ENCODE measurements around the gene FBXL12.
A peak's percentile ranks its signal among the peaks of the same experiment; 100 is the strongest.

Gene FBXL12

DNA sequence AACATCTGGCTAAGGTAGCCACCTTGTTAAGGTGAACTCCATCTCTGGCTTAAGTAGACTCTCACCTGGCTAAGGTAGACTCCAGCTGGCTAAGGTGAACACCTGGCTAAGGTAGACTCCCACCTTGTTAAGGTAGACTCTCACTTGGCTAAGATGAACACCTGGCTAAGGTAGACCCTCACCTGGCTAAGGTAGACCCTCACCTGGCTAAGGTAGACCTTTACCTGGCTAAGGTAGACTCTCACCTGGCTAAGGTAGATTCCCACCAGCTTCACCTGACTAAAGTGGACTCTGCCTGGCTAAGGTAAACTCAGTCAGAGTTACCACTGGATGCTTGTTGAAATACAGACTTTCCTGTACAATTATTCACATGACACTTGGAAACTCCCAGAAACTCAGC, 39.9 kb upstream of the FBXL12 start:
- DNase-seq (ENCODE audit: low spot score): no peak
- in situ Hi-C loops (cut with MboI; ENCODE audit: low pct_unique_long_range_greater_than_20kb, low sequenced_read_pairs, unreplicated experiment): no loop called here
- TF ChIP-seq, protein P1, sequence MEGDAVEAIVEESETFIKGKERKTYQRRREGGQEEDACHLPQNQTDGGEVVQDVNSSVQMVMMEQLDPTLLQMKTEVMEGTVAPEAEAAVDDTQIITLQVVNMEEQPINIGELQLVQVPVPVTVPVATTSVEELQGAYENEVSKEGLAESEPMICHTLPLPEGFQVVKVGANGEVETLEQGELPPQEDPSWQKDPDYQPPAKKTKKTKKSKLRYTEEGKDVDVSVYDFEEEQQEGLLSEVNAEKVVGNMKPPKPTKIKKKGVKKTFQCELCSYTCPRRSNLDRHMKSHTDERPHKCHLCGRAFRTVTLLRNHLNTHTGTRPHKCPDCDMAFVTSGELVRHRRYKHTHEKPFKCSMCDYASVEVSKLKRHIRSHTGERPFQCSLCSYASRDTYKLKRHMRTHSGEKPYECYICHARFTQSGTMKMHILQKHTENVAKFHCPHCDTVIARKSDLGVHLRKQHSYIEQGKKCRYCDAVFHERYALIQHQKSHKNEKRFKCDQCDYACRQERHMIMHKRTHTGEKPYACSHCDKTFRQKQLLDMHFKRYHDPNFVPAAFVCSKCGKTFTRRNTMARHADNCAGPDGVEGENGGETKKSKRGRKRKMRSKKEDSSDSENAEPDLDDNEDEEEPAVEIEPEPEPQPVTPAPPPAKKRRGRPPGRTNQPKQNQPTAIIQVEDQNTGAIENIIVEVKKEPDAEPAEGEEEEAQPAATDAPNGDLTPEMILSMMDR (IDR thresholded peaks at IDR 0.05; ENCODE audit: extremely low read depth, insufficient read depth, missing control alignments): no peak

DNA sequence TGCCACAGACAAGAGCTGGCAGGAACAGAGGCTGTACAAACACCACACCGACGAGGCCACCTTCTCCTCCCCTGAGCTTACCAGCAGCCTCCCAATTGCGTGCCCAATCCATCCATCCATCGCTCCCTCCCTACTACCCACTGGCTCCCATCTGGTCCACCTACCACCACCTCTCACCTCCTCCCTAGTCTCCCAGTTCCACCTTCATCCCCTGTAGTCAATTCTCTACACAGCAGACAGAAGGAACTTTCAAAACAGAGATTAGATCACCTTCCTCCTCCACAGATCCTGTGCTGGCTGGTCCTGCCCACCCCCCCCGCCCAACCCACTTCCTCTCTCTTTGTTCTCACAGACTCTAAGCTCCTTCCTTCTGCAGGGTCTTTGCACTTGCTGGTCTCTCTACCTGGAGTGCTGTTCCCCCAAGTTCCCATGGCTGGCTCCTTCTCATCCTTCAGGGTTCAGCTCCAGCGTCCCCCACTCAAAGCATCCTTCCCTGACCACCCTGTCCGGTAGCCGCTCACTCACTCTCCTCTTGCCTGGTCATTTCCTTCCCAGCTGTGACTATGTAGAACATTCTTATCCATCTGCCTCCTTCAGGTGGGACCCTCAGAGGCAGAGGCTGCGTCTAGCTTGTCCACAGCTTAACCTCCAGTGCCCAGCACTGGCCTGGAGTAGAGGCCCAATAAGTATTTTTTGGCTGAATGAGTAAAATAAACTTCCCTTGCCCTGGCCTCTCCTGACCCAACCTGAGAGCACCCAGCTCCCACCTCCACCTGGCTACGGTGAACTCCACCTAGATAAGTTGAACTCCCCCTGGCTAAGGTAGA, 39.3 kb upstream of the FBXL12 start:
- DNase-seq (ENCODE audit: low spot score): peak; percentile 74
- in situ Hi-C loops (cut with MboI; ENCODE audit: low pct_unique_long_range_greater_than_20kb, low sequenced_read_pairs, unreplicated experiment): no loop called here
- TF ChIP-seq, protein P1 (IDR thresholded peaks at IDR 0.05; ENCODE audit: extremely low read depth, insufficient read depth, missing control alignments): no peak

DNA sequence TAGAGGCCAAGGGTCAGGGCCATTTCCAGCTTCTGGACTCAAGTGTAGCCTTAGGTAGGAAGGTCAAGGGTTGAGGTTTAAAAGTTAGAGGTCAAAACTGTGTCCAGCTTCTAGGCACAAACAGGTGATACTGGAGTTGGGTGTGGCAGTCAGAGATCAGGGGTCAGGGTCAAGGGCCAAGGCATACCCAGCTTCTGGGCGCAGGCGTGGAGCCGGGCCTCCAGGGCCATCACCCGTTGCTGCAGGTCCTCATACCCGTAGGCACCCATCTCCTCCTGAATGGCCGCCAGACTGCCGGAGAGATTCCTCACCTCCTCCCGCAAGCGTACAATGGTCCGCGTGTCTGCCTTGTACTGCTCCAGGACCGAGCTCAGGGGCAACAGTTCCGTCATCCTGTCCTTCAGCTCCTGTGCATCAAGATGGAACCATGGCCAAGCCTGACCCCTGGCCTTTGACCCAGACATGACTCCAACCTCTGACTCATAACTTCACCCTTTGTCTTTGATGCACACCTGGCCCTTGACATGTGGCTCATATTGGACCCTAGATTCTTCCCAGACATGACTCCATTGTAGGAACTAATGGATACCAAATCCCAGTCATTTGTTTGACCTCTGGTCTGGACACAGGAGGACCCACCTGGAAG, 38.3 kb upstream of the FBXL12 start:
- in situ Hi-C loops (cut with MboI; ENCODE audit: low pct_unique_long_range_greater_than_20kb, low sequenced_read_pairs, unreplicated experiment): no loop called here
- no peak for DNase-seq (ENCODE audit: low spot score)
- TF ChIP-seq, protein P1 (IDR thresholded peaks at IDR 0.05; ENCODE audit: extremely low read depth, insufficient read depth, missing control alignments): no peak

DNA sequence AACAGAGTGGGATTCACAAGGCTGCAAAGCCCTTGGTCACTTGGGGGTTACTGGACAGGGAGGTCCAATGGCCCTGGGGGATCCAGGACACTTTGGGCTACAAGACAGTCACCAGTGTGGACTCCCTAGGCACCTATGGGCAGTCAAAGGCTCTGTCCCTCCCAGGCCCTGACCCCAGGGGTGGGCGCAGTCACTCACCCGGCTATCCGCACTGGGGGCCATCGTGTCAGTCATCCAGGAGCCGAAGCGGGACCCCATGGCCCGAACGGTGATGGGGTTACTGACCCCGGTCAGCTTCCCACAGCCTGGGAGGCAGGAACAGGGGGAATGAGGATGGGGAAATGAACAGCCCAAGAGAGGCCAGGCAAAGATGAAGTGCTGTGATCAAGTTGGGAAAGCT, 37.7 kb upstream of the FBXL12 start:
- in situ Hi-C loops (cut with MboI; ENCODE audit: low pct_unique_long_range_greater_than_20kb, low sequenced_read_pairs, unreplicated experiment): no loop called here
- DNase-seq (ENCODE audit: low spot score): no peak
- TF ChIP-seq, protein P1 (IDR thresholded peaks at IDR 0.05; ENCODE audit: extremely low read depth, insufficient read depth, missing control alignments): no peak

DNA sequence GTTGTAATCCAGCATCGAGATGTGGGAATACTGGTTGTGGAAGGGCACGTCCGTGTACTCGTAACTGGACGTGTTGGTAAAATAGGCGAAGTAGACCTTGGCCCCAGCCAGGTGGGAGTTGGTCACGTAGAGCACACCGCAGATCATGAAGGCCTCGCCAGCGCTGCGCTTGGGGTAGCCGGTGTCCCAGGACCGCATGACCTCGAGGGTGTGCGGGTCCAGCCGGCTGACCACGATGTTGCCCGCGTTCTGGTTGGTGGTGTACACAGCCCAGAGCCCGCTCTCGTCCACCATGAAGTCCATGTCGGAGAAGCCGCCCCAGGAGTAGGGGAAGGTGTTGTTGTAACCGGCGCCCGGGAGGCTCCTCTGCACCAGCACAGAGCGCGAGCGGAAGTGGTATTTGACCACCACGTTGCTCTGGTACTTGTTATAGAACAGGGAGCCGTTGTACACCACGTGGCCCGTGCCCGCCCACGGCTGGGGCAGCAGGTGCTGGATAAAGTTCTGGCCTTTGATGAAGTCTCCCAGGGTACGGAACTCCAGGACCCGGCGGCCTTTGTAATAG, 35.5 kb upstream of the FBXL12 start:
- TF ChIP-seq, protein P1 (IDR thresholded peaks at IDR 0.05; ENCODE audit: extremely low read depth, insufficient read depth, missing control alignments): no peak
- in situ Hi-C loops (cut with MboI; ENCODE audit: low pct_unique_long_range_greater_than_20kb, low sequenced_read_pairs, unreplicated experiment): no loop called here
- no peak for DNase-seq (ENCODE audit: low spot score)

DNA sequence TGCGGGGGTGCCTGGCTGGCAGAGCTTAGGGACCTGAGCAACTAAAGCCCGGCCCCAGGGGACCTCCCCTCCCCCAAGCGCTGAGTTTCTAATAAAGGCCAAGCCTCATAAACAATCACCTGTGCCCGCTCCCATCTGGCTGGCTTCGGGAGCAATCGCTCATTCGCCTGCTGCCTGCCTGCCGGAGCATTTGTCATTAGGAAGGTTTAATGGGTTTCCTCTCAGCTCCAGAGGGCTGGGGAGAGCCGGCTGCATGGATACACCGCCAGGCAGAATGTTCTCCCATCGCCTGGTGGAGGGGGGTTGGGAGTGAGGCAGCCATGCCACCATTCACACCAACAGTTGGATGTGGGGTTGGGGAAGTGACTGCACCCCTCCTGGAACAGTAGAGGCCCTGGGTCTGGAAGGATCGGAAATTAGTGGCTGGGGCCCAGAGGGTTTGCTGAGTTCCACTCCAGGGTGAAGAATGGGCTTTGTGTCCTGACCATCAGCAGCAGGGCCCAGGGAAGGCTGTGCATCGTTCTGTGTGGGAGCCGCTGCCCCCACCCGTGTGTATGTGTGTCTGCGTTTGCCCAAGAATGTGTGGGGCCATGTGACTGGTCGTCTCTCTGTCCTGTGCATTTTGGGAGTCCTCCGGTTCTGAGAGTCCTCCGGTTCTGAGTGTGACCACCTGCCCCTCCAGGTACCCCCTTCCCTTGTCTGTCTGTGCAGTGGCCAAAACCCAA, 31.5 kb upstream of the FBXL12 start:
- peak; percentile 20 for DNase-seq (ENCODE audit: low spot score)
- TF ChIP-seq, protein P1 (IDR thresholded peaks at IDR 0.05; ENCODE audit: extremely low read depth, insufficient read depth, missing control alignments): no peak
- in situ Hi-C loops (cut with MboI; ENCODE audit: low pct_unique_long_range_greater_than_20kb, low sequenced_read_pairs, unreplicated experiment): no loop called here
